Type B pancreatic cell (in vitro differentiated cells): ENCODE measurements around the gene FOSL2. TPM values are rescaled to one million over a fixed set of nuclear protein-coding genes. Genes with fewer than 3 reads are reported as not detected.

ENCODE experiments used
- DNase-seq: peaks from one replicate; pipeline ENCODE4 v3.0.0; 2021; ENCODE audit warnings: mixed read lengths; ENCODE audit not compliant: unreplicated experiment; ENCODE audit errors: extremely low spot score
- H3K27ac Mint-ChIP-seq: 2 replicates; pipeline ENCODE4 v1.8.0; 2021; ENCODE audit warnings: mild to moderate bottlenecking, mixed read lengths
- H3K27me3 Mint-ChIP-seq: 2 replicates; pipeline ENCODE4 v1.8.0; 2021; ENCODE audit warnings: mixed read lengths
- H3K36me3 Mint-ChIP-seq: 2 replicates; pipeline ENCODE4 v1.8.0; 2021; ENCODE audit warnings: mixed read lengths
- H3K4me1 Mint-ChIP-seq: one replicate; pipeline ENCODE4 v1.8.0; 2021; ENCODE audit warnings: mixed read lengths; ENCODE audit not compliant: unreplicated experiment
- H3K4me3 Mint-ChIP-seq: 2 replicates; pipeline ENCODE4 v1.8.0; 2021; ENCODE audit warnings: mild to moderate bottlenecking, mixed read lengths
- H3K9me3 Mint-ChIP-seq: 2 replicates; pipeline ENCODE4 v1.8.0; 2021; ENCODE audit warnings: mixed read lengths
- total RNA-seq: library from RNA; stranded (reverse); gene quantifications from 2 replicates; pipeline ENCODE4 v1.2.1, GENCODE V29; 2021; ENCODE audit warnings: low replicate concordance
- TF ChIP-seq, protein P1 (sequence below): fragments of 200-600 bp; sonication (generic); conservative IDR thresholded peaks from 2 replicates; pipeline ENCODE4 v1.5.0; 2021; ENCODE audit warnings: antibody characterized with exemption, mild to moderate bottlenecking

Gene FOSL2
- total RNA-seq, 1 donor from 2014 or later, result 42.1 TPM

DNA sequence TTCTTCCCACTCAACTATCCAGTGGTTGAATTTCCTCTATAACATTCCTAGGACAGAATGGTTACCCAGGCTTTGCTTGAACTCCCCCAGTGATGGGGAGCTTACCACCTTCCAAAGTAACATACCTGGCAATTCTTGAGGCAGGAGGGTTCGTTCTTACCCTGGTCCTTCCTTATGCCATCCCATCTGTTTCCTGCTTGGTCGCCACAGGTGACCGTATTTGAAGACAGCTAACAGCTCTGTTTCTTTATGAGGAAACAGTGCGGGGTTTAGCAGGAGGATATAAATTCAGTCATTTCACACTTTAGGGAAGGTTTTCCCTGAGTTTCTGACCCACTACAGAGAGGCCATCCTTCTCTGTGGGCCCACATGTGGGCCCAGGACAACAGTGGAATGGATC is 42.6 kb downstream of the FOSL2 start:
- Mint-ChIP-seq H3K27me3 (peaks cover 3% of the 10 kb centered on the region), H3K36me3 (peaks cover 3% of the 10 kb centered on the region), H3K9me3 (peaks cover 4% of the 10 kb centered on the region), H3K4me1 (peaks cover 14% of the 10 kb centered on the region), H3K4me3 (no peak overlapping the region), H3K27ac (no peak overlapping the region)
- no peak for DNase-seq
- TF ChIP-seq, protein P1, sequence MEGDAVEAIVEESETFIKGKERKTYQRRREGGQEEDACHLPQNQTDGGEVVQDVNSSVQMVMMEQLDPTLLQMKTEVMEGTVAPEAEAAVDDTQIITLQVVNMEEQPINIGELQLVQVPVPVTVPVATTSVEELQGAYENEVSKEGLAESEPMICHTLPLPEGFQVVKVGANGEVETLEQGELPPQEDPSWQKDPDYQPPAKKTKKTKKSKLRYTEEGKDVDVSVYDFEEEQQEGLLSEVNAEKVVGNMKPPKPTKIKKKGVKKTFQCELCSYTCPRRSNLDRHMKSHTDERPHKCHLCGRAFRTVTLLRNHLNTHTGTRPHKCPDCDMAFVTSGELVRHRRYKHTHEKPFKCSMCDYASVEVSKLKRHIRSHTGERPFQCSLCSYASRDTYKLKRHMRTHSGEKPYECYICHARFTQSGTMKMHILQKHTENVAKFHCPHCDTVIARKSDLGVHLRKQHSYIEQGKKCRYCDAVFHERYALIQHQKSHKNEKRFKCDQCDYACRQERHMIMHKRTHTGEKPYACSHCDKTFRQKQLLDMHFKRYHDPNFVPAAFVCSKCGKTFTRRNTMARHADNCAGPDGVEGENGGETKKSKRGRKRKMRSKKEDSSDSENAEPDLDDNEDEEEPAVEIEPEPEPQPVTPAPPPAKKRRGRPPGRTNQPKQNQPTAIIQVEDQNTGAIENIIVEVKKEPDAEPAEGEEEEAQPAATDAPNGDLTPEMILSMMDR, result no peak

DNA sequence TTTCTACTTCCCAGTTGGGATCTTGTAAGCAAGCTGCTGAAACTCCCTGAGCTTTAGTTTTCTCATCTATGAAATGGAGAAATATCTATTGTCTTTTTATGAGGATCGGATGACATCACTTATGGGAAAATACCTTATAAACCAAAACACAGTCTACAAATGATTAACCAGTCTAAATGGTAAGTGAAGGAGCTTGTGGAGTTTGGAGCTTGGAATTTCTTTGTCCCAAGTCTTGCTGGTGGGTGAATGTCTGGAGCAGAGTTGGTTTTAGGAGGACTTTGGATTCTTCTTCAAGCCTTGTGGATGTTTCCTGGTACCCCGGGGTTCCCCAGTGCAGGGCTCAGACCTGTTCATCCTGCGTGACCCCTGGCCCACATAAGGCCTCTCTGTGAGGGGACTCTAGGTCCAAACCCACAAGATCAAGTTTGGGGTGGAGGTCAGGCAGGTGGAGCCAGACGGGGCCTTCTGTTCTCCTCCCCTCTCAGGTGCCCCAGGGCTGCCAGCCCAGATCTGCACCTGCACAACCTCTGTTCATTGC is 43.2 kb downstream of the FOSL2 start:
- H3K27me3 Mint-ChIP-seq, result peaks cover 3% of the 10 kb centered on the region
- peak overlapping the region; percentile 2 for H3K4me3 Mint-ChIP-seq
- DNase-seq, result no peak
- TF ChIP-seq, protein P1, result no peak
- peaks cover 4% of the 10 kb centered on the region for H3K9me3 Mint-ChIP-seq
- peaks cover 14% of the 10 kb centered on the region for H3K4me1 Mint-ChIP-seq
- peaks cover 3% of the 10 kb centered on the region for H3K36me3 Mint-ChIP-seq
- peak overlapping the region; percentile 89 for H3K27ac Mint-ChIP-seq

DNA sequence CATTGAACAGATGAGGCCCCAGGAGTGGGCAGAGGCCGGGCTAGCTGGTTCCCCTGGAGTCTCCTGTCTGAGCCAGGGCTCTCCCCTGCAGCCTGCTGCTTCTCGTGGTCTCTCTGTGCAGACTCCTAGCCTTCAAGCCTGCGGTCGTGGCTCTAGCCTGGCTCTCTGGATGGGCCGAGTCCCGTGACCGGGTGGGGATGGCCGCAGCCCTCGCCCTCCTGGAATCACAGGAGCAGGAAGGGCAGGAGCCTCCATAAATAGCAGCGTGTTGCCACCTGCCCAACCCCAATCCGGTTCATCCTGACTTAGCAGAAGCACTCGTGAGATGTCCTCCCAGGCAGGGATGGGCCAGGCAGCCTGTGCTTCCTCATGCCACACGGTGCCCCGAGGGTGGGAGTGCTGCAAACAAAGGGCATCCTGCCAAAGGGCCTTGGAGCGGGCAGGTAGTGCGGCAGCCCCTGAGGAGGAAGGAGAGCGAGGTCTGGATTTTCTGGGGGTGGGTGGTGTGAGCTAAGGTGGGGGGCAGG is 43.9 kb downstream of the FOSL2 start:
- Mint-ChIP-seq H3K27ac (peak overlapping the region; percentile 89), H3K4me3 (peak overlapping the region; percentile 20), H3K9me3 (peaks cover 4% of the 10 kb centered on the region), H3K36me3 (peaks cover 3% of the 10 kb centered on the region), H3K27me3 (peaks cover 3% of the 10 kb centered on the region), H3K4me1 (peaks cover 14% of the 10 kb centered on the region)
- DNase-seq, result no peak
- TF ChIP-seq, protein P1, result no peak

DNA sequence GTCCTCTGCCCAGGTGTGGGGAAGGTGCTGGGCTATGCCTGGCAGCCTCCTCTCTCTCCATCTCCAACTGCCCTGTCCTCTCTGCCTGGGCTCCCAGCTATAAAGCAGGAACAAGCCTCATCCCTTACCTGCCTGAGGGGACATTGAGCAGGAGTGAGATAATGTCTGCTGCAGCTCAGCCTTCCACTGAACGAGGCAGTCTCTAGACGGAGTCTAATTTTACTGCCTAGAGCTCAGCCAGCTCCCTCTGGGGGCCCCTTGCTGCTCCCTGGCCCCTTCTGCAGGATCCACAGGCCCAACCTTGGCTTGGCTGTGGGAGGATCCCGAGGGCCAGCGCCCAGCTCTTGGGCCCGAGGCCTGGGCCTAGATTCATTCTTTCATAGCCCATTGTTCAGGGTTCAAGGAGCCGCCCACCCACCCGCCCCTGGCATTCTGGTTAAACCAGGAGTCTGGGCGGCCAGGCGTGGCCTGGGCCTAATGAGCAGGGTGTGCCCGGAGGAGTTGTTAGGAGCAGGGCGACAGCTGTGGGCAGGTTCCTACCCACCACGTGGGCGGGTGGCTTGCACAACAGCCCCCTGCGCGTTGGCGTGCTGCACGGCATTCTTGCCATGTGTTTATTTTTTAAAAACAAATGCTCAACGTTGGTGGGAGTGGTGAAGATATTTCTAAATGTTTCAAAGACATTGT is 44.6 kb downstream of the FOSL2 start:
- no peak overlapping the region for H3K4me3 Mint-ChIP-seq
- H3K9me3 Mint-ChIP-seq, result peaks cover 4% of the 10 kb centered on the region
- TF ChIP-seq, protein P1, result no peak
- H3K27me3 Mint-ChIP-seq, result peaks cover under 1% of the 10 kb centered on the region
- no peak for DNase-seq
- H3K27ac Mint-ChIP-seq, result peak overlapping the region; percentile 89
- peaks cover 14% of the 10 kb centered on the region for H3K4me1 Mint-ChIP-seq
- H3K36me3 Mint-ChIP-seq, result peaks cover 3% of the 10 kb centered on the region

DNA sequence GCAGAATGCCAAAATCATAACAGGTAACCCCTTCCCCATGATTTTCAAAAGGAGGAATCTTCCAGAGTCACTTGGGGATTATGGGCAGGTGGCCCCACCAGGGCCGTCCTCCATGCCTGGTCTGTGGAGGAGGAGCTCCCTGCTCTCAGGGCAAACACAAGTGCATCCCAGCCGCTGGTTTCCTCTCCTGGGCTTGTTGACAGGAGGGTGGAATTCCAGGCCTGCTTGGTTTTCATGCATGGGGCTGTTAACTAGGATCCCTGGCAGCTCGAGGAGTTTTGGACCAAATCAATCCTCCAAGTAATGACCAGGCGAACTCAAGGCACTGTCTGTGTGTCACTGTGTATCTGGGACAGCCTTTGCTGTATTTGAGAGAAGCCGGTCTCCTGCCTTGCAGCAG is 45.3 kb downstream of the FOSL2 start:
- no peak overlapping the region for H3K4me3 Mint-ChIP-seq
- peaks cover 2% of the 10 kb centered on the region for H3K9me3 Mint-ChIP-seq
- peaks cover 1% of the 10 kb centered on the region for H3K36me3 Mint-ChIP-seq
- peak overlapping the region; percentile 43 for H3K27ac Mint-ChIP-seq
- DNase-seq, result no peak
- H3K27me3 Mint-ChIP-seq, result no peaks in the 10 kb centered on the region
- TF ChIP-seq, protein P1, result no peak
- peaks cover 14% of the 10 kb centered on the region for H3K4me1 Mint-ChIP-seq
